GM10847 (cell line): Measurements from ENCODE around the gene ADIG.

ENCODE experiments used
- POLR2A ChIP-seq: IDR thresholded peaks from 2 replicates; pipeline ENCODE4 v1.6.1; 2011; ENCODE audit not compliant: insufficient read length; ENCODE audit errors: extremely low read depth

Gene ADIG

GRCh38 chr20:38558596-38559360, 22.2 kb upstream of the ADIG start:
- TF ChIP-seq POLR2A, result no peak

DNA sequence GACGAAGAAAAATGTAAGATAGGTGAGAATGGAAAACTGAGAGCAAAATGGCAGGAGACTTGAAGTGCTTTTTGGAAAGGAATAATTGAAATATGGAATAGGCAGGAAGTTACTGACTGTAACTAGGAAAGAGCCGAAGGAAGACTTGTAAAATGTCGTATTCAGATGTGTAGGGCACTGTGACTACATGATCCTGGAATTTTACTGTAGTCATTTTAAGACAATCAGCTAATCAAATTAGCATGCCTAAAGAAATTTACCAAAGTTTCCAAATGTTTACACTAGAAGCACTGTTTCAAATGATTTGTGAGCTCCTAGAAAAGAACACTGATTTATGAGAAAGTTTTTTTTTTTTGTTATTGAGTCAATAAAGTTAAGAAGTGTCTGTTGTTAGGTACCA, 21.2 kb upstream of the ADIG start:
- no peak for TF ChIP-seq POLR2A

DNA sequence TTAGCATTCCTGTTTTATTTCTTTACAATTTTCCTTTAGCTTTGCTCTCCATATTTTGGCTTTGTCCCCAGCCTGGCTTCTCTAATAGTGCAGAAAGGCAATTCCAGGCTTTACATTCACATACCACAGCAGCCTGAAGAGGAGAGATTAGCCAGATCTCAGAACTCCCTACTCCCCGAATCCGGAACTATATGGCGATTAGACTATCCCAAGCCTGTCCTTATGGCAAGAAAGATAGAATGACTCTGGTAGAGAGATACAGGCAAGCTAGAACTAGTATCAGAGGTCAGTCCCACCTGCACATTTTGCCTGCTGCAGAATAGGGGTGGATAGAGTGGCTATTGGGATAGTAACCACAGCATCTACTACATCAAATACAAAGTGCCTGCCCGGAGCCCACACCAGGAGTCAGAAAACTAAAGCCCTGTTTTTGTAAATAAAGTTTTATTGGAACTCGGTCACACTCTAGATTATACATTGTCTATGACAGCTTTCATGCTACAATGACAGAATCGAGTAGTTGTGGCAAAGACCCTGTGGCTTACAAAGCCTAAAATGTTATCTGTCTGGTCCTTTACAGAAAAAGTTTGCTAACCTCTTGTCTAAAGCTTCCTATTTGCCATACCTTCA, 17.1 kb upstream of the ADIG start:
- TF ChIP-seq POLR2A, result no peak

- no peak for TF ChIP-seq POLR2A
Measured at GRCh38 chr20:38564680-38565079, 16.3 kb upstream of the ADIG start.

DNA sequence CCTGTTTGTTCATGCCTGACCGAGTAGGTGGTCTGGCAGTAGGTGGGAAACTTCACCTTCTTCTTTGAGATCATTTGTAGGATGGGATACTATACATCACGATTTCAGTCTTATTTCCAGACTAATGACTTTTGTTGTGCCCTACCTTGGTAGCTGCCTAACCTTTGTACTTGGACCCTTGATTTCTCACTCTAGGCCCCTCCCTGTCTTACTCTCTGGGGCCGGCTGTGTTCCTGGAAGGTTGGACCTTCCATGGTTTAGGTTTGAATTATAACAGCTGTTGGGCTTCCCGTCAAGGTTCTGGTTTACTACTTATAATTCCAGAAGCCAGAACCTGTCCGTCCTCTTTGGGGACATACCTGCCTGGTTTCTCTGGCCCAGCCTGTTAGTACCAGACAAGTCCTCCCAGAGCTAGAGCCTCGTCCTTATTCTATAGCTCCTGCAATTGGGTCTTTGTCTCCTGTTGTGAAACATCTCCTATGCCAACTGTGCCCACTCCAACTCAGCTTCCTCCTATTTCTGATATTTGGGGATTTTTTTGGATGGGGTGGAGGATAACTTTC, 14.9 kb upstream of the ADIG start:
- TF ChIP-seq POLR2A, result no peak

DNA sequence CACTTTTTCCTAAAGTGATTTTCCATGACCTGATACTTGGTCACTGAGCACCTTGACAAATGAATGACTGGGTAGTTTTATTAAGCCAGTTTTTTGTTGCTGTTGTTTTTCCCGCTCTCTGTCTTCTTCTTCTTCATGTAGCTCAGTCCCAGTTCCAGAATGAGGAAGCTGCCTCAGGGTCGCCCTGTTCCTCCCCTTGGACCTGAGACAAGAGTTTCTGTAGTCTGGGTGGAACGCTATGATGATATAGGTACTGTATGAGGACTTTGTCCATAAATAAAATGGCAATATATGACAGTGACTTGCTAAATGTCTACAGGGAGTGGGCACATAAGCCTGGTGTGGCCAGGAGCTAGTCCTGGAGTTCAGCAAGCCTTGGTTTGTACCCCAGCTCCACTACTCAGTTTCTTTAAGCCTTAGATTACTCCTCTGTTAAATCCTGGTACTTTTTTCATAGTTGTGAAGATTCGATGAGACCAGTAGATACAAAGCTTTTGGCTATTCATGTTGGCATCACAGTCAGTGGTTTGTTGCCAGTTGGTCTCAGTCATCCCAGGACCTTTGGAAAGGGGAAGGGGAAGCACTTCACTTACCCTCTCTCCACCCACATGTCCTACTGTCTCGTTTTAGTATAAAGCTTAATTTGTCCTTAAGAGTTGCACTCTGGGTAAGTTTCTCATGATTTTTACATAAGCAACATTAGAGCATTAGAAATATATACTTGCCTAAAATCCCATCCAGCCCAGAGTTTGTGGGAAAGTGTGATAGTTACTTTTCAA, 11.1 kb upstream of the ADIG start:
- TF ChIP-seq POLR2A, result no peak

GRCh38 chr20:38573413-38573812, 7.6 kb upstream of the ADIG start:
- TF ChIP-seq POLR2A, result no peak

DNA sequence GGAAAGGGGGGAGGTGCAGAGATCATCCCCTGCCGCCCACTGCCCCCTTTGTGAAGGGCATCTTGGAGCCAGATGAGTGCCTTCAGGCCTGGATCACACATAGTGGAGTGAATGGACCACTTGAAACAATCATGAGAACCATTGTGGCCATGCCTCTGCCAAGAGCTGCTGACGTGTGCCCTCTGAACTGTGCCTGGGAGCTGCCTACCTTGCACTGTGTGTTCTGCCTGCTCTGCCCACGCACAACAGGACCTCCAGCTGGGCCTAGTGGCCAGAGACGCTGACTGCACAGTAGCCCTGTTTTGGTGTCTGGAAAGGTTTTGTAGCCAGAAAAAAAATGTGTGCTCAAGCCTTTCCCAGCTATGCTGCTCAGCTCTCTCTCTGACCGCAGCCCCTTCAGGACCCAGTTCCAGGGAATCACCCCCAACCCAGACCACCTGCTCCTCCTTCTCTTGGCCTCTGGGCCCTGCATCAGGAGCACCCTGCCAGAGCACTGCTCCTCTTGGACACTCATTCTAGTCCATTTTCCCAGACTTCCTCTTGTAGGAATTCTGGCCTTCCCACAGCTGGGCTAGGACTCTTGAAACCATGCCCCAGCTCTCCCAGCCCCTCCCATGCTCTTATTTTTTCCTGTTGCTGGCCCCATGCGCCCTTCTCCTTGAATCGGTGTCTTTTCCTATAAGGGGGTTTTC, 1.6 kb upstream of the ADIG start:
- no peak for TF ChIP-seq POLR2A

DNA sequence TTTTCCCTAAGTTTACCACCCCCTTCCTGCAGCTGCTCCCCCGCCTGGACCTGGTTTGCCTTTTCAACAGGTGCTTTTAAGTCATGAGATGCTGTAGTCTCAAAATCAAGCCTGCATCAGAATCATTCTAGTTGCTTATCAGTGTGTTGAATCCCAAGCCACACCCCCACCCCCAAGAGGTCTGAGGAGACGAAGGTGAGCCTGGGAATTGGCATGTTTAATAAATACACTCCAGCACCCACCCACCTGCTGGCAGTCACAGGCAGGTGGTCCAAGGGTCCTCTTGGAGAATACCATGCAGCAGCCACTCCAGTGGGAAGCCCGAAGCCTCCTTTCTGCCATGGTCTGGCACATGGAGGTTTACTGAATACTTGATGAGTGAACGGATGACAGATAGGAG, 1.1 kb upstream of the ADIG start:
- TF ChIP-seq POLR2A, result no peak

GRCh38 chr20:38581830-38582358, 897 bp downstream of the ADIG start:
- TF ChIP-seq POLR2A, result no peak

- TF ChIP-seq POLR2A, result no peak
Measured at GRCh38 chr20:38583306-38583705, 2.3 kb downstream of the ADIG start.

DNA sequence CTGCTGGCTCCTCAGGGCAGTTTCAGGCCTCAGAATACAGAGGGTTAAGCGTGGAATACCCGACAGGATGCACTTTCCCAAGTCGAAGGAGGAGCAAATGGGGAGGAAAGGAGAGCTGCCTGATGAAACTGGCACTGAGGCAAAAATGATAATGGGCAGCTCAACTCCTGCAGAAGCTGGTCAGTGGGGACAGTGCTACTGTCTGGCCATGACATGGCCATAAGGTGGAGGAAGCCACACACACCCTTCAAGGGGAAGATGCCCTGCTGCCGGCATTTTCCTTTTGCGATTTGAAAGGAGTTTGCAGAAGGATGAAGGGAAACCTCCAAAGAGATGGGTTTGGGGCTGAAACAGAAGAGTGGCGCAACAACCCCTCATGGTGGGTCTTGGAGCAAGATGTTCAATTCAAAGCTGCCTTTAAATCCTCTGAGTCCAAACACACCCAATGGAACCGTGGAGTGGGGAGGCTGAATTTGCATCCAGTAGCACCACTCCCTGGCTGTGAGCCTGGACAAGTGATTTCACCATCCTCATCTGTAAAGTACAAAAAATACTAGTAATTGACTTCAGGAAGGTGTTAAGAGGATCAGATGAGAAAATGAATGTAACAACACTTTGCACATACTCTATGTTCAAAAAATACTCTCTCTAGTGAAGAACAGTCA, 3.2 kb downstream of the ADIG start:
- no peak for TF ChIP-seq POLR2A

DNA sequence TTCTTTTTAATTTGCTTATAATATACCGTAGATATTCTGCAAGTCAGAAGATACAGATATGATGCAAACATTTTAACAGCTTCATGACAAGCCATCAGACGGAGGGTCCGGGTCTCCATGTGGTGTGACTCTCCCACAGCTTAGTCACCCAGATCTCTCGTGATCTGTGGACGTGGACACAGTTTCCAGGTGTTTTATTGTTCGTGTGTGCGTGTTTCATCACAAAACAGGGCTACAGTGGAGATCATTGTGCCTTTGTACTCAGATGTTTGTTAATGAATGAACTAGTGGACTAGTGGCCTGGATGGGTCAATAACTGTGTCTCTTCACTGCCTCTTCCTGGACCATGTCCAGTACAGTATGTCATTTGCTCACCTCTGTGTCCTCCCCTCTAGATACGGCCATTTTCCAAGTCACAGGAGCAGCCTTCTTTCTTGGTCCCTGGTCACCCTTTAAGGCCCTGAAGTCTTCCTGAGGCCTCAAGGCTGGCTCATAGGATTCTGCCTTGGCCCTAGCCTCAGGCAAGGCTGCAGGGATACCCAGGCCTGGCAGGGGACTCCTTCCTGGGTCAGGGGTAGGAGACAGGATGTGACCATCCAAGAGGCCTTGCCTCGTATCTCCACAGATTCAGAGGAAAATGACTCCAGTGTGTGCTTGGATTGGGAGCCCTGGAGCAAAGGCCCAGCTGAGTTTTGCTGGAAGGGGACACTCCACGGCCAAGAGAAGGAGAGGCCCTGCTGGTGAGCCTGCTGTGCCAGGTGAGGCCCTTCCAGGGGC, 4.6 kb downstream of the ADIG start:
- no peak for TF ChIP-seq POLR2A

DNA sequence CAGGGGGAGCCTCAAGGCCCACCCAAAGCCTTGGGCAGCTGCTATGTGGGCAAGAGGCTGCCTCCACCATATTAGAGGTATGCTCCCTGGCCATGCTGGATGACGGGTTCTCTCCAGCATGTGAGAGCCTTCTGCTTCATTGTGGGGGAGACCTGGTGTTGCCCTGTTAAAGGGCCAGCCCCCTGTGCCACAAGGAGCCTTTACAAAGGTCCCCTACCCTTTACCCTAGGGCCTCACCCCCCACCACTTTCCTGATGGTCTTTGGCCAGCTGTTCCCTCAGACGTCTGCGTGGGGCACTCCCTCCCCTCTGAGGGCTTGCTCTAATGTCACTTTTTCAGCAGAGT, 5.2 kb downstream of the ADIG start:
- no peak for TF ChIP-seq POLR2A
